ENCODE data around the gene MARK1.

The MARK1 gene

DNA sequence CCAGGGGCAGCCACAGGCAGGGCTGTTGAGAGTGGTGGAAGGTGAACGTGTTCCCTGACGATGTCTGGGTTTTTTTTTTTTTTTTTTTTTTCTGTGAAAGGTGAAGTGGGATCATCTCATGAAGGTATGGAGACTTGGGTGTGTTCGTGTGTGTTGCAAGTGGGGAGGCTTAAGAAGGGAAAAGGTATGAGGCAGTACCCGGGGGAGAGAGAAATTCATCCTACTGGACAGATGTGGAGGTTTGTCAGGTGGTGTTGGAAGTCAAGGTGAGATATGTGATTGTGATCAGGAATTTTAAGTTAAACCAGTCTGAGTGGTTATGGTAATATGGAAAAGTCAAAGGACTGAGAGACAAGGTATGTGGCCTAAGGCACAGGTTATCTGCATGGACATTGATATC is 167.5 kb downstream of the MARK1 start:
- TF ChIP-seq YY1 (IDR thresholded peaks at IDR 0.05; ENCODE audit: low read depth), result no peak
- TF ChIP-seq FOXM1 (IDR thresholded peaks at IDR 0.05; ENCODE audit: borderline replicate concordance, low read depth), result no peak
- TF ChIP-seq ZBTB7A (IDR thresholded peaks at IDR 0.05; ENCODE audit: low read depth), result no peak
- TF ChIP-seq RAD21 (IDR thresholded peaks at IDR 0.05; ENCODE audit: low read depth), result no peak

DNA sequence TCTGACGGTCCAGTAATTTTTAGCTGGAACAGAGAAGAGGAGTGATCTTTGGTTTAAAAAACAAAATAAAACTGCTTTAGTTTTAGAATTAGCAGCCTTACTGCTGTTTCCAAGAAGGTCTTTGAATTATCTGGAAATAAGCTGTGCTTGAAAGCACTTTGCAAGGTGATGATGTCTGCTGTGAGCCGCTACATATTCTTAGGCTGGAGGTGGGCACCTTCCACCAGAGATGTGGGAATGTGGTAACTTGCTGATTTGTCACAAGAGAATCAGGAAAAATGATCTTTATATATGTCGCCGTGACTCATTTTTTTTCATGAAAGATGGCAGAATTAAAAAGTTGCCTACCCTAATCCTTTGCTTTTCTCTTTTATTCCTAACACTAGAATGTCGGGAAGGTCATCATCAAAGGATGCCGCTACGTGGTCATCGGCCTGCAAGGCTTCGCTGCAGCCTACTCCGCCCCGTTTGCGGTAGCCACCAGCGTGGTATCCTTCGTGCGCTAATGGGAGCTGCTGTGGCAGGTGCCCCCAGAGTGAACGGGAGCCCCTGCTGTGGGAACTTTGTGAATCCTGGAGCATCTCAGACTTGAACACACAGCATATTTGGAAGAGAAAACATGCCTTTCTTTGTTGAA is 168.4 kb downstream of the MARK1 start:
- TF ChIP-seq YY1 (IDR thresholded peaks at IDR 0.05; ENCODE audit: low read depth) (no peak), EP300 (IDR thresholded peaks at IDR 0.05; ENCODE audit: borderline replicate concordance) (no peak), ZBTB7A (IDR thresholded peaks at IDR 0.05; ENCODE audit: low read depth) (no peak), FOXM1 (IDR thresholded peaks at IDR 0.05; ENCODE audit: borderline replicate concordance, low read depth) (no peak), TAF1 (IDR thresholded peaks at IDR 0.05; ENCODE audit: low read depth) (no peak), TEAD4 (IDR thresholded peaks at IDR 0.05) (no peak), TCF12 (IDR thresholded peaks at IDR 0.05; ENCODE audit: low read depth) (no peak), NFIC (IDR thresholded peaks at IDR 0.05) (no peak), RAD21 (IDR thresholded peaks at IDR 0.05; ENCODE audit: low read depth) (no peak), EGR1 (IDR thresholded peaks at IDR 0.05) (no peak), CREB1 (IDR thresholded peaks at IDR 0.05; ENCODE audit: low read depth) (no peak), CEBPB (IDR thresholded peaks at IDR 0.05) (no peak)
- TF ChIP-seq, protein P1, sequence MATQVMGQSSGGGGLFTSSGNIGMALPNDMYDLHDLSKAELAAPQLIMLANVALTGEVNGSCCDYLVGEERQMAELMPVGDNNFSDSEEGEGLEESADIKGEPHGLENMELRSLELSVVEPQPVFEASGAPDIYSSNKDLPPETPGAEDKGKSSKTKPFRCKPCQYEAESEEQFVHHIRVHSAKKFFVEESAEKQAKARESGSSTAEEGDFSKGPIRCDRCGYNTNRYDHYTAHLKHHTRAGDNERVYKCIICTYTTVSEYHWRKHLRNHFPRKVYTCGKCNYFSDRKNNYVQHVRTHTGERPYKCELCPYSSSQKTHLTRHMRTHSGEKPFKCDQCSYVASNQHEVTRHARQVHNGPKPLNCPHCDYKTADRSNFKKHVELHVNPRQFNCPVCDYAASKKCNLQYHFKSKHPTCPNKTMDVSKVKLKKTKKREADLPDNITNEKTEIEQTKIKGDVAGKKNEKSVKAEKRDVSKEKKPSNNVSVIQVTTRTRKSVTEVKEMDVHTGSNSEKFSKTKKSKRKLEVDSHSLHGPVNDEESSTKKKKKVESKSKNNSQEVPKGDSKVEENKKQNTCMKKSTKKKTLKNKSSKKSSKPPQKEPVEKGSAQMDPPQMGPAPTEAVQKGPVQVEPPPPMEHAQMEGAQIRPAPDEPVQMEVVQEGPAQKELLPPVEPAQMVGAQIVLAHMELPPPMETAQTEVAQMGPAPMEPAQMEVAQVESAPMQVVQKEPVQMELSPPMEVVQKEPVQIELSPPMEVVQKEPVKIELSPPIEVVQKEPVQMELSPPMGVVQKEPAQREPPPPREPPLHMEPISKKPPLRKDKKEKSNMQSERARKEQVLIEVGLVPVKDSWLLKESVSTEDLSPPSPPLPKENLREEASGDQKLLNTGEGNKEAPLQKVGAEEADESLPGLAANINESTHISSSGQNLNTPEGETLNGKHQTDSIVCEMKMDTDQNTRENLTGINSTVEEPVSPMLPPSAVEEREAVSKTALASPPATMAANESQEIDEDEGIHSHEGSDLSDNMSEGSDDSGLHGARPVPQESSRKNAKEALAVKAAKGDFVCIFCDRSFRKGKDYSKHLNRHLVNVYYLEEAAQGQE (IDR thresholded peaks at IDR 0.05; ENCODE audit: low read depth), result no peak
- TF ChIP-seq, protein P2, sequence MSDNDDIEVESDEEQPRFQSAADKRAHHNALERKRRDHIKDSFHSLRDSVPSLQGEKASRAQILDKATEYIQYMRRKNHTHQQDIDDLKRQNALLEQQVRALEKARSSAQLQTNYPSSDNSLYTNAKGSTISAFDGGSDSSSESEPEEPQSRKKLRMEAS (IDR thresholded peaks at IDR 0.05), result no peak
- TF ChIP-seq, protein P3, sequence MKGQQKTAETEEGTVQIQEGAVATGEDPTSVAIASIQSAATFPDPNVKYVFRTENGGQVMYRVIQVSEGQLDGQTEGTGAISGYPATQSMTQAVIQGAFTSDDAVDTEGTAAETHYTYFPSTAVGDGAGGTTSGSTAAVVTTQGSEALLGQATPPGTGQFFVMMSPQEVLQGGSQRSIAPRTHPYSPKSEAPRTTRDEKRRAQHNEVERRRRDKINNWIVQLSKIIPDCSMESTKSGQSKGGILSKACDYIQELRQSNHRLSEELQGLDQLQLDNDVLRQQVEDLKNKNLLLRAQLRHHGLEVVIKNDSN (IDR thresholded peaks at IDR 0.05), result no peak

DNA sequence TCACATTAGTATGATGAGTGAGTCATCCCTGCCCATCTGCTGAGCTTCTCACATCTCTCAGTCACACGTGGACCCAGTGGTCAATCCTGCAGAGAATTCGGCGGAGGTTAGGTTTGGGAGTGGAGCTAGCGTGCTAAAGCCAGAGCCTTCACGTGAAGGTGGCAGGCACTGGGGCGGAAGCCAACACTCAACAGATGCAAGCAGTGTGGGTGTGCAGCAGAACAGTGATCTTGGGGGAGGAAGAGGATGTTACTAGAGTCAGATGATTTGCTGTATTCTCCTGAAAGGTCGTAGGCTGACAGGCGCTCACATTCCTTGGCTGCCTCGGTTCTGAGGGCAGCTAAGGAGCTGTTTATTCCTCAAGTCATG is 168.9 kb downstream of the MARK1 start:
- TF ChIP-seq, protein P2 (IDR thresholded peaks at IDR 0.05), result no peak
- TF ChIP-seq FOXM1 (IDR thresholded peaks at IDR 0.05; ENCODE audit: borderline replicate concordance, low read depth), result no peak
- TF ChIP-seq, protein P1 (IDR thresholded peaks at IDR 0.05; ENCODE audit: low read depth), result no peak
- no peak for TF ChIP-seq ZBTB7A (IDR thresholded peaks at IDR 0.05; ENCODE audit: low read depth)
- TF ChIP-seq YY1 (IDR thresholded peaks at IDR 0.05; ENCODE audit: low read depth), result no peak
- TF ChIP-seq TCF12 (IDR thresholded peaks at IDR 0.05; ENCODE audit: low read depth), result no peak
- no peak for TF ChIP-seq RAD21 (IDR thresholded peaks at IDR 0.05; ENCODE audit: low read depth)
- TF ChIP-seq EGR1 (IDR thresholded peaks at IDR 0.05), result no peak
- TF ChIP-seq, protein P3 (IDR thresholded peaks at IDR 0.05), result no peak
- TF ChIP-seq TAF1 (IDR thresholded peaks at IDR 0.05; ENCODE audit: low read depth), result no peak
- no peak for TF ChIP-seq EP300 (IDR thresholded peaks at IDR 0.05; ENCODE audit: borderline replicate concordance)

DNA sequence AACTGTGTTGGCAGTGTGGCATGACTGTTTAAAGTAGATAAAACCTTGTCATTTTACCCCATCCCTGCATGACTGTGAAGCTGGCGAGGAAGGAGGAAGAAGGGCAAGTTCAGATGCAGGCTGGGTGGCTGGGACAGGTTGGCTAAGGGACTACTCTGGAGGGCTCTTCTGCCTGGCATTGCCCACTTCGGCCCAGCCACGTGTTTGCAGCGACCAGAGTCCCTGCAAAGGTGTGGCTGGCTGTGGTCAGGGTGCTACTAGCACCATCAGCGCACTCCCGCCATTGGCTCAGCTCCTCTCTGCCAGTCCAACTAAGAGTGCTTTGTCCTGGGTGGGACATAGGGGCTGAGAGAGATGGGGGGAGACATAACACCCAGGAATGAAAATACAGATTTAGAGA is 169.4 kb downstream of the MARK1 start:
- TF ChIP-seq EGR1 (IDR thresholded peaks at IDR 0.05) (no peak), RAD21 (IDR thresholded peaks at IDR 0.05; ENCODE audit: low read depth) (no peak), TCF12 (IDR thresholded peaks at IDR 0.05; ENCODE audit: low read depth) (no peak), CREB1 (IDR thresholded peaks at IDR 0.05; ENCODE audit: low read depth) (no peak), TAF1 (IDR thresholded peaks at IDR 0.05; ENCODE audit: low read depth) (no peak), FOXM1 (IDR thresholded peaks at IDR 0.05; ENCODE audit: borderline replicate concordance, low read depth) (no peak), YY1 (IDR thresholded peaks at IDR 0.05; ENCODE audit: low read depth) (no peak), NFIC (IDR thresholded peaks at IDR 0.05) (no peak), CEBPB (IDR thresholded peaks at IDR 0.05) (no peak), TEAD4 (IDR thresholded peaks at IDR 0.05) (no peak), EP300 (IDR thresholded peaks at IDR 0.05; ENCODE audit: borderline replicate concordance) (no peak), ZBTB7A (IDR thresholded peaks at IDR 0.05; ENCODE audit: low read depth) (no peak)
- TF ChIP-seq, protein P2 (IDR thresholded peaks at IDR 0.05), result no peak
- TF ChIP-seq, protein P3 (IDR thresholded peaks at IDR 0.05), result no peak
- TF ChIP-seq, protein P1 (IDR thresholded peaks at IDR 0.05; ENCODE audit: low read depth), result no peak

Data from Ishikawa (cell line).